ENCODE results near the gene IL1RL2. TPM values are rescaled to one million over a fixed set of nuclear protein-coding genes. Genes with fewer than 3 reads are reported as not detected.

Gene IL1RL2
- total RNA-seq, 4 donors from 2014 or later = 0.35 to 0.49 TPM; not detected in 2

DNA sequence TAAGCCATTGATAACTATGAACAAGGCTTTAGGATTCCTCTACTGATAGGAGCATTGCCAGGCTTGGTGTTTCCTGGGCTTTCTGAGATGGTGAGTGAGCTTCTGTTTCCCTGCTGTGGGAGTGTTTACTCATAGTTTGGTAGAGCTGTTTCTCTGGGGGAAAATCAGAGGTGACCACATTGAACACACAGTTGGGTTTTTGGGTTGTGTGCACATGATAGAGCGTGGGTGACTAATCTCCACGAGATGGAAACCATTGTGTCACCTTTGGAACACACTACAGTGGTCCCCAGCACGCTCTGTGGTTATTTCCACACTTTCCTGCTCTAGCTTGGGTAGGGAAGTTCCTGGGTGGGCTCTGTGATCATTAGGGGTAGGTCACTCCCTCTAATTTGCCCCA, 38.9 kb upstream of the IL1RL2 start:
- in situ Hi-C loops (cut with MboI; ENCODE audit: low sequenced_read_pairs in 4 of 4) = no loop called here

GRCh38 chr2:102149243-102149642, 37.6 kb upstream of the IL1RL2 start:
- Histone ChIP-seq H3K4me3 (no peak overlapping the region), H3K36me3 (peaks cover 0 to 33% of the 10 kb centered on the region in 2 donors), H3K4me1 (peaks cover 0 to 18% of the 10 kb centered on the region in 2 donors), H3K9me3 (no peaks in the 10 kb centered on the region), H3K27ac (peak overlapping the region in 1 of 4 donors; percentile 51), H3K27me3 (no peaks in the 10 kb centered on the region)
- DNase-seq (no peak), ATAC-seq (no peak)
- intact Hi-C loops (cut with DNase I; ENCODE audit: low total_unique reads) = no loop called here
- in situ Hi-C loops (cut with MboI; ENCODE audit: low sequenced_read_pairs in 4 of 4) = no loop called here
- no peak for TF ChIP-seq POLR2A (IDR thresholded peaks at IDR 0.05)
- TF ChIP-seq, protein P1, sequence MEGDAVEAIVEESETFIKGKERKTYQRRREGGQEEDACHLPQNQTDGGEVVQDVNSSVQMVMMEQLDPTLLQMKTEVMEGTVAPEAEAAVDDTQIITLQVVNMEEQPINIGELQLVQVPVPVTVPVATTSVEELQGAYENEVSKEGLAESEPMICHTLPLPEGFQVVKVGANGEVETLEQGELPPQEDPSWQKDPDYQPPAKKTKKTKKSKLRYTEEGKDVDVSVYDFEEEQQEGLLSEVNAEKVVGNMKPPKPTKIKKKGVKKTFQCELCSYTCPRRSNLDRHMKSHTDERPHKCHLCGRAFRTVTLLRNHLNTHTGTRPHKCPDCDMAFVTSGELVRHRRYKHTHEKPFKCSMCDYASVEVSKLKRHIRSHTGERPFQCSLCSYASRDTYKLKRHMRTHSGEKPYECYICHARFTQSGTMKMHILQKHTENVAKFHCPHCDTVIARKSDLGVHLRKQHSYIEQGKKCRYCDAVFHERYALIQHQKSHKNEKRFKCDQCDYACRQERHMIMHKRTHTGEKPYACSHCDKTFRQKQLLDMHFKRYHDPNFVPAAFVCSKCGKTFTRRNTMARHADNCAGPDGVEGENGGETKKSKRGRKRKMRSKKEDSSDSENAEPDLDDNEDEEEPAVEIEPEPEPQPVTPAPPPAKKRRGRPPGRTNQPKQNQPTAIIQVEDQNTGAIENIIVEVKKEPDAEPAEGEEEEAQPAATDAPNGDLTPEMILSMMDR (IDR thresholded peaks at IDR 0.05 in 4 of 5, conservative IDR thresholded peaks at IDR 0.05 in 1 of 5) = no peak

More for the DNA sequence above, 38.9 kb upstream of the IL1RL2 start:
- ATAC-seq (peak; percentile 42 to 69), DNase-seq (peak in 1 of 2 donors; percentile 59)
- TF ChIP-seq, protein P1 (IDR thresholded peaks at IDR 0.05 in 4 of 5, conservative IDR thresholded peaks at IDR 0.05 in 1 of 5) = no peak
- TF ChIP-seq POLR2A (IDR thresholded peaks at IDR 0.05) = peak in 1 of 2 donors; percentile 21
- H3K4me1 ChIP-seq = peaks cover 0 to 25% of the 10 kb centered on the region in 2 donors
- intact Hi-C loops (cut with DNase I; ENCODE audit: low total_unique reads) = no loop called here
- no peak overlapping the region for H3K4me3 ChIP-seq
- H3K36me3 ChIP-seq = peaks cover 0 to 24% of the 10 kb centered on the region in 2 donors
- H3K27ac ChIP-seq = peak overlapping the region; percentile 30 to 55 (median 44)
- no peaks in the 10 kb centered on the region for H3K9me3 ChIP-seq
- H3K27me3 ChIP-seq = no peaks in the 10 kb centered on the region

DNA sequence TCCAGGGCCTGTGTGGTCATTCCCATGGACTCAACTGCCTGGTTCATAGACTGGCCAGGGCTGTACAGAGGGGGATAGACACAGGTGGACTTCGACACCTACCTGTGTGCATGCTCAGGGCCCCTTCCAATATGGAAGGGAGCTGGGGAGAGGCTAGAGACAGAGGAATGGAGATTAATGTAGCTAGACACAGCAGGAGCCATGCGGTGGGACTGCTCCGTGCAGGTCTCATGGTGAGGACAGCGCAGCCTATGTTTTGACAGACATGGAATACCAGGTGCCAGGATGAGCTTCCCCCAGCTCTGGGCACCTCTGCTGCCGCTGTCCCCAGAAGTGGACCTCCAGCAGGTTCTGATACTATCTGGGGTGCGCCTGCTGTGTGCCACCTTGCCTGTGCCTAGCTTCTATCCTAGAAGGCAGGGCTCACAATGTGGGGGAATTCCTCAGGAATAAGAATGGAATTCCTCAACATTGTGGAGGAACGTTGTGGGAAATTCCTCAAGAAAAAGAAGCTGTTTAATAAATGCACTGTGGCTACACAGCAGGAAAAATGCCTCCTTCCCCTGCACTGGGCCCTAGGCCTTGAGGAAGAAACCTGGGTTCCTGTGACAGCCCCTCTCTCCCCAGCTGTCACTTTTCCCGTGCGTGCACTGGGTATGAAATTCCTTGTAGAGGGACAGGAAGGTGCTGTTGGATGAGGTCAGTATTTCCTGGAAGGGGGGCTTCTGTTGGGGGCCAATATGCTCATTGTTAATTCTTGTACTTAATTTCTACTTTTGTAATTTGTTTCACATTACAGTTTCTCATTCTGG, 37.0 kb upstream of the IL1RL2 start:
- no peak for TF ChIP-seq POLR2A (IDR thresholded peaks at IDR 0.05)
- TF ChIP-seq, protein P1 (IDR thresholded peaks at IDR 0.05 in 4 of 5, conservative IDR thresholded peaks at IDR 0.05 in 1 of 5) = no peak
- Histone ChIP-seq H3K4me3 (no peak overlapping the region), H3K27me3 (no peaks in the 10 kb centered on the region), H3K27ac (peak overlapping the region in 1 of 4 donors; percentile 8), H3K4me1 (peaks cover 0 to 12% of the 10 kb centered on the region in 2 donors), H3K9me3 (no peaks in the 10 kb centered on the region), H3K36me3 (peaks cover 0 to 37% of the 10 kb centered on the region in 2 donors)
- intact Hi-C loops (cut with DNase I; ENCODE audit: low total_unique reads) = no loop called here
- in situ Hi-C loops (cut with MboI; ENCODE audit: low sequenced_read_pairs in 4 of 4) = loop anchor here in 1 of 4 donors (10.0 kb wide), 1 partner anchor 125 kb away; no protein-coding TSS in a partner anchor
- DNase-seq (no peak), ATAC-seq (no peak)

DNA sequence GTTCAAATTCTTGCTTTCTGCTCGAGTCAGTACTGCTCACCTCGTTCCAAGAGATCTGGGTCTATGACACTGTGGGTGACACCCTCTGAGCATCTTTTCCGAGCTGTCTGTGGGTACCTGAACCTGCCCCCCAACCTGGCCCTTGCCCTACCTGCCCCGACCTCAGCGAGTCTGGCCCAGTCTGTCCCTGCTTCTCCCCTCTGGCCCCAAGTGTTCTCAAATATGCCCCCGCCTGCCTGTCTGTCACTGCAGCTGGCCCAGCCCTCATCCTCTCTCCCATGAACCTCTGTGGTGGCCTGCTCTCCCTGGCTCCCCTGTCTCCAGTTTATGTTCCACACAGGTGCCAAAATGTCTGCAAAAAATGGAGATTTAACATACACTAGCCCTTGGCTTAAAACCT, 32.5 kb upstream of the IL1RL2 start:
- intact Hi-C loops (cut with DNase I; ENCODE audit: low total_unique reads) = no loop called here
- in situ Hi-C loops (cut with MboI; ENCODE audit: low sequenced_read_pairs in 4 of 4) = loop anchor here in 1 of 4 donors (10.0 kb wide), 1 partner anchor 130 kb away; no protein-coding TSS in a partner anchor
- no peak overlapping the region for H3K4me3 ChIP-seq
- TF ChIP-seq POLR2A (IDR thresholded peaks at IDR 0.05) = no peak
- TF ChIP-seq, protein P1 (IDR thresholded peaks at IDR 0.05 in 4 of 5, conservative IDR thresholded peaks at IDR 0.05 in 1 of 5) = no peak
- H3K9me3 ChIP-seq = no peaks in the 10 kb centered on the region
- peaks cover 7 to 21% of the 10 kb centered on the region in 2 donors for H3K4me1 ChIP-seq
- ATAC-seq (no peak), DNase-seq (no peak)
- peak overlapping the region in 1 of 4 donors; percentile 68 for H3K27ac ChIP-seq
- no peaks in the 10 kb centered on the region for H3K27me3 ChIP-seq
- peaks cover 0 to 31% of the 10 kb centered on the region in 2 donors for H3K36me3 ChIP-seq

Measured in gastrocnemius medialis (tissue), 4 donors.